GM23338 (cell line): ENCODE results near the gene ARID4B. TPM values are rescaled to one million over a fixed set of nuclear protein-coding genes. Genes with fewer than 3 reads are reported as not detected.

Experiments
- ATAC-seq: fragments of 200-7000 bp; cut with Tn5 transposase; 3 replicates; pipeline ENCODE4 v1.9.1; 2020
- DNase-seq: peaks from one replicate; pipeline ENCODE4 v3.0.0-alpha.2; 2015; ENCODE audit warnings: low spot score
- H2AFZ ChIP-seq: fragments of 200-600 bp; sonication (generic); 2 replicates; pipeline ENCODE4 v1.8.0; 2016; ENCODE audit warnings: antibody characterized with exemption, mild to moderate bottlenecking, moderate library complexity
- H3F3A ChIP-seq: fragments of 200-600 bp; sonication (generic); replicated peaks from 2 replicates; pipeline ENCODE4 v1.8.0; 2017; ENCODE audit warnings: antibody characterized with exemption, mixed run types, low read depth
- H3K27ac ChIP-seq: fragments of 200-600 bp; sonication (generic); 2 replicates; pipeline ENCODE4 v1.6.1; 2016; ENCODE audit warnings: low read depth
- H3K27me3 ChIP-seq: fragments of 200-600 bp; sonication (generic); 2 replicates; pipeline ENCODE4 v1.8.0; 2016; ENCODE audit warnings: mild to moderate bottlenecking, mixed run types, moderate library complexity; ENCODE audit not compliant: insufficient read depth
- H3K36me3 ChIP-seq: fragments of 200-600 bp; sonication (generic); 2 replicates; pipeline ENCODE4 v1.8.0; 2016; ENCODE audit warnings: mild to moderate bottlenecking; ENCODE audit not compliant: insufficient read depth
- H3K4me1 ChIP-seq: fragments of 200-600 bp; sonication (generic); 2 replicates; pipeline ENCODE4 v1.8.0; 2016; ENCODE audit warnings: mild to moderate bottlenecking, moderate library complexity; ENCODE audit not compliant: insufficient read depth
- H3K4me2 ChIP-seq: fragments of 200-600 bp; sonication (generic); 2 replicates; pipeline ENCODE4 v1.7.1; 2017; ENCODE audit warnings: mixed run types
- H3K4me3 ChIP-seq: fragments of 200-600 bp; sonication (generic); 2 replicates; pipeline ENCODE4 v1.6.1; 2016; ENCODE audit warnings: mixed run types
- H3K79me2 ChIP-seq: fragments of 200-600 bp; sonication (generic); replicated peaks from 2 replicates; pipeline ENCODE4 v1.8.0; 2017; ENCODE audit warnings: mild to moderate bottlenecking; ENCODE audit not compliant: insufficient read depth
- H3K9me2 ChIP-seq: fragments of 200-600 bp; sonication (generic); 2 replicates; pipeline ENCODE4 v1.8.0; 2017; ENCODE audit not compliant: insufficient read depth
- H4K20me1 ChIP-seq: fragments of 200-600 bp; sonication (generic); replicated peaks from 2 replicates; pipeline ENCODE4 v1.8.0; 2017; ENCODE audit warnings: mild to moderate bottlenecking; ENCODE audit not compliant: insufficient read depth
- H3K27ac Mint-ChIP-seq: 2 replicates; pipeline ENCODE4 v1.8.0; 2020; ENCODE audit warnings: inconsistent platforms, mild to moderate bottlenecking, moderate library complexity, mixed read lengths
- H3K27me3 Mint-ChIP-seq: 3 replicates; pipeline ENCODE4 v1.8.0; 2022; ENCODE audit warnings: low read depth, mild to moderate bottlenecking, moderate library complexity, mixed read lengths, inconsistent platforms; ENCODE audit not compliant: insufficient read depth, poor library complexity
- H3K36me3 Mint-ChIP-seq: 3 replicates; pipeline ENCODE4 v1.8.0; 2021; ENCODE audit warnings: low read depth, mild to moderate bottlenecking, inconsistent platforms, moderate library complexity, mixed read lengths
- H3K4me1 Mint-ChIP-seq: 3 replicates; pipeline ENCODE4 v1.8.0; 2020; ENCODE audit warnings: mild to moderate bottlenecking, inconsistent platforms, mixed read lengths
- H3K4me3 Mint-ChIP-seq: 3 replicates; pipeline ENCODE4 v1.8.0; 2021; ENCODE audit warnings: moderate library complexity, mild to moderate bottlenecking, inconsistent platforms, mixed read lengths
- H3K9me3 Mint-ChIP-seq: 3 replicates; pipeline ENCODE4 v1.8.0; 2020; ENCODE audit warnings: moderate library complexity, mild to moderate bottlenecking, inconsistent platforms, mixed read lengths
- CREB1 ChIP-seq: fragments of 250-450 bp; sonication (Bioruptor Pico); IDR thresholded peaks from 2 replicates; pipeline ENCODE4 v1.5.0; 2020; ENCODE audit warnings: low read depth, mild to moderate bottlenecking, moderate library complexity
- EZH2 ChIP-seq: fragments of 200-600 bp; sonication (generic); IDR thresholded peaks from one replicate; pipeline ENCODE4 v1.8.0; 2017; ENCODE audit warnings: antibody characterized with exemption, mild to moderate bottlenecking, low read depth; ENCODE audit not compliant: unreplicated experiment
- EZH2phosphoT487 ChIP-seq: fragments of 200-600 bp; sonication (generic); IDR thresholded peaks from one replicate; pipeline ENCODE4 v1.8.1; 2018; ENCODE audit warnings: antibody characterized with exemption; ENCODE audit not compliant: unreplicated experiment
- JUNB ChIP-seq: IDR thresholded peaks from one replicate; pipeline ENCODE4 v1.6.1; 2016; ENCODE audit warnings: antibody characterized with exemption; ENCODE audit not compliant: unreplicated experiment
- NANOG ChIP-seq: IDR thresholded peaks from 2 replicates; pipeline ENCODE4 v1.6.1; 2016; ENCODE audit warnings: antibody characterized with exemption, borderline replicate concordance
- POLR2AphosphoS5 ChIP-seq: IDR thresholded peaks from 2 replicates; pipeline ENCODE4 v1.6.1; 2016; ENCODE audit warnings: antibody characterized with exemption, low read depth
- STAT1 ChIP-seq: IDR thresholded peaks from one replicate; pipeline ENCODE4 v1.6.1; 2016; ENCODE audit warnings: antibody characterized with exemption; ENCODE audit not compliant: unreplicated experiment
- ZNF114 ChIP-seq: fragments of 250-450 bp; sonication (Bioruptor Pico); IDR thresholded peaks from 2 replicates; pipeline ENCODE4 v1.5.0; 2020; ENCODE audit warnings: mild to moderate bottlenecking, moderate library complexity
- ZNF331 ChIP-seq: fragments of 250-450 bp; sonication (Bioruptor Pico); IDR thresholded peaks from 2 replicates; pipeline ENCODE4 v1.5.0; 2020; ENCODE audit warnings: low read depth, mild to moderate bottlenecking, moderate library complexity
- polyA plus RNA-seq: library from polyadenylated mRNA; unstranded; fragments of >200 nt; fragmentation: Nextera tagmentation; extraction: Ambion mirVana; gene quantifications from 2 replicates; pipeline ENCODE4 v1.2.1, GENCODE V29; 2016
- total RNA-seq: library from RNA; depleted of rRNA; stranded (reverse); fragments of >200 nt; shearing (Covaris generic); gene quantifications from 2 replicates; pipeline ENCODE4 v1.2.3, GENCODE V29; 2014
- TF ChIP-seq, protein P1 (sequence below), 2 experiments: fragments of 200-600 bp in 1 of 2; sonication (generic) in 1 of 2; conservative IDR thresholded peaks; 2 replicates each; pipeline versions ENCODE4 v1.5.1 to v1.6.1; 2016 to 2017; ENCODE audit warnings: antibody characterized with exemption in 2 of 2, low read depth in 2 of 2, mild to moderate bottlenecking in 2 of 2, moderate library complexity in 1 of 2
- TF ChIP-seq, protein P2 (sequence below): IDR thresholded peaks from 2 replicates; pipeline ENCODE4 v1.6.1; 2016; ENCODE audit warnings: antibody characterized with exemption
- TF ChIP-seq, protein P3 (sequence below): IDR thresholded peaks from one replicate; pipeline ENCODE4 v1.6.1; 2018; ENCODE audit warnings: antibody characterized with exemption; ENCODE audit not compliant: unreplicated experiment
- TF ChIP-seq, protein P4 (sequence below): fragments of 250-450 bp; sonication (Bioruptor Pico); IDR thresholded peaks from 2 replicates; pipeline ENCODE4 v1.5.0; 2020; ENCODE audit warnings: mild to moderate bottlenecking, moderate library complexity

Gene ARID4B
- total and polyA plus RNA-seq, 2 experiments from 2014 or later, result 25.1 to 59.8 TPM

- H3K27me3 Mint-ChIP-seq, result no peaks in the 10 kb centered on the region
- H3K4me3 ChIP-seq, result no peak overlapping the region
- H3K36me3 ChIP-seq, result peaks cover 24% of the 10 kb centered on the region
- H4K20me1 ChIP-seq, result peaks cover 10% of the 10 kb centered on the region
- no peaks in the 10 kb centered on the region for H3K9me2 ChIP-seq
- no peak for DNase-seq
- H2AFZ ChIP-seq, result no peak overlapping the region
- peaks cover 18% of the 10 kb centered on the region for H3K36me3 Mint-ChIP-seq
- no peak overlapping the region for H3K4me3 Mint-ChIP-seq
- H3K27ac Mint-ChIP-seq, result no peak overlapping the region
- no peak overlapping the region for H3K4me2 ChIP-seq
- peaks cover 46% of the 10 kb centered on the region for H3K79me2 ChIP-seq
- no peak for ATAC-seq
- no peaks in the 10 kb centered on the region; the same call in 2 of the 3 replicates for H3K9me3 Mint-ChIP-seq
- no peak for TF ChIP-seq EZH2
- no peak for TF ChIP-seq CREB1 (CRISPR knock-in tag)
- TF ChIP-seq ZNF331 (CRISPR knock-in tag), result no peak
- TF ChIP-seq EZH2phosphoT487, result no peak
- no peak for TF ChIP-seq STAT1
- TF ChIP-seq POLR2AphosphoS5, result no peak
- TF ChIP-seq, protein P1, sequence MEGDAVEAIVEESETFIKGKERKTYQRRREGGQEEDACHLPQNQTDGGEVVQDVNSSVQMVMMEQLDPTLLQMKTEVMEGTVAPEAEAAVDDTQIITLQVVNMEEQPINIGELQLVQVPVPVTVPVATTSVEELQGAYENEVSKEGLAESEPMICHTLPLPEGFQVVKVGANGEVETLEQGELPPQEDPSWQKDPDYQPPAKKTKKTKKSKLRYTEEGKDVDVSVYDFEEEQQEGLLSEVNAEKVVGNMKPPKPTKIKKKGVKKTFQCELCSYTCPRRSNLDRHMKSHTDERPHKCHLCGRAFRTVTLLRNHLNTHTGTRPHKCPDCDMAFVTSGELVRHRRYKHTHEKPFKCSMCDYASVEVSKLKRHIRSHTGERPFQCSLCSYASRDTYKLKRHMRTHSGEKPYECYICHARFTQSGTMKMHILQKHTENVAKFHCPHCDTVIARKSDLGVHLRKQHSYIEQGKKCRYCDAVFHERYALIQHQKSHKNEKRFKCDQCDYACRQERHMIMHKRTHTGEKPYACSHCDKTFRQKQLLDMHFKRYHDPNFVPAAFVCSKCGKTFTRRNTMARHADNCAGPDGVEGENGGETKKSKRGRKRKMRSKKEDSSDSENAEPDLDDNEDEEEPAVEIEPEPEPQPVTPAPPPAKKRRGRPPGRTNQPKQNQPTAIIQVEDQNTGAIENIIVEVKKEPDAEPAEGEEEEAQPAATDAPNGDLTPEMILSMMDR (conservative IDR thresholded peaks at IDR 0.05; ENCODE audit: low read depth in 2 of 2), result no peak
- TF ChIP-seq, protein P2, sequence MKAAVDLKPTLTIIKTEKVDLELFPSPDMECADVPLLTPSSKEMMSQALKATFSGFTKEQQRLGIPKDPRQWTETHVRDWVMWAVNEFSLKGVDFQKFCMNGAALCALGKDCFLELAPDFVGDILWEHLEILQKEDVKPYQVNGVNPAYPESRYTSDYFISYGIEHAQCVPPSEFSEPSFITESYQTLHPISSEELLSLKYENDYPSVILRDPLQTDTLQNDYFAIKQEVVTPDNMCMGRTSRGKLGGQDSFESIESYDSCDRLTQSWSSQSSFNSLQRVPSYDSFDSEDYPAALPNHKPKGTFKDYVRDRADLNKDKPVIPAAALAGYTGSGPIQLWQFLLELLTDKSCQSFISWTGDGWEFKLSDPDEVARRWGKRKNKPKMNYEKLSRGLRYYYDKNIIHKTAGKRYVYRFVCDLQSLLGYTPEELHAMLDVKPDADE, result no peak
- TF ChIP-seq, protein P3, sequence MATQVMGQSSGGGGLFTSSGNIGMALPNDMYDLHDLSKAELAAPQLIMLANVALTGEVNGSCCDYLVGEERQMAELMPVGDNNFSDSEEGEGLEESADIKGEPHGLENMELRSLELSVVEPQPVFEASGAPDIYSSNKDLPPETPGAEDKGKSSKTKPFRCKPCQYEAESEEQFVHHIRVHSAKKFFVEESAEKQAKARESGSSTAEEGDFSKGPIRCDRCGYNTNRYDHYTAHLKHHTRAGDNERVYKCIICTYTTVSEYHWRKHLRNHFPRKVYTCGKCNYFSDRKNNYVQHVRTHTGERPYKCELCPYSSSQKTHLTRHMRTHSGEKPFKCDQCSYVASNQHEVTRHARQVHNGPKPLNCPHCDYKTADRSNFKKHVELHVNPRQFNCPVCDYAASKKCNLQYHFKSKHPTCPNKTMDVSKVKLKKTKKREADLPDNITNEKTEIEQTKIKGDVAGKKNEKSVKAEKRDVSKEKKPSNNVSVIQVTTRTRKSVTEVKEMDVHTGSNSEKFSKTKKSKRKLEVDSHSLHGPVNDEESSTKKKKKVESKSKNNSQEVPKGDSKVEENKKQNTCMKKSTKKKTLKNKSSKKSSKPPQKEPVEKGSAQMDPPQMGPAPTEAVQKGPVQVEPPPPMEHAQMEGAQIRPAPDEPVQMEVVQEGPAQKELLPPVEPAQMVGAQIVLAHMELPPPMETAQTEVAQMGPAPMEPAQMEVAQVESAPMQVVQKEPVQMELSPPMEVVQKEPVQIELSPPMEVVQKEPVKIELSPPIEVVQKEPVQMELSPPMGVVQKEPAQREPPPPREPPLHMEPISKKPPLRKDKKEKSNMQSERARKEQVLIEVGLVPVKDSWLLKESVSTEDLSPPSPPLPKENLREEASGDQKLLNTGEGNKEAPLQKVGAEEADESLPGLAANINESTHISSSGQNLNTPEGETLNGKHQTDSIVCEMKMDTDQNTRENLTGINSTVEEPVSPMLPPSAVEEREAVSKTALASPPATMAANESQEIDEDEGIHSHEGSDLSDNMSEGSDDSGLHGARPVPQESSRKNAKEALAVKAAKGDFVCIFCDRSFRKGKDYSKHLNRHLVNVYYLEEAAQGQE, result no peak
- TF ChIP-seq, protein P4, sequence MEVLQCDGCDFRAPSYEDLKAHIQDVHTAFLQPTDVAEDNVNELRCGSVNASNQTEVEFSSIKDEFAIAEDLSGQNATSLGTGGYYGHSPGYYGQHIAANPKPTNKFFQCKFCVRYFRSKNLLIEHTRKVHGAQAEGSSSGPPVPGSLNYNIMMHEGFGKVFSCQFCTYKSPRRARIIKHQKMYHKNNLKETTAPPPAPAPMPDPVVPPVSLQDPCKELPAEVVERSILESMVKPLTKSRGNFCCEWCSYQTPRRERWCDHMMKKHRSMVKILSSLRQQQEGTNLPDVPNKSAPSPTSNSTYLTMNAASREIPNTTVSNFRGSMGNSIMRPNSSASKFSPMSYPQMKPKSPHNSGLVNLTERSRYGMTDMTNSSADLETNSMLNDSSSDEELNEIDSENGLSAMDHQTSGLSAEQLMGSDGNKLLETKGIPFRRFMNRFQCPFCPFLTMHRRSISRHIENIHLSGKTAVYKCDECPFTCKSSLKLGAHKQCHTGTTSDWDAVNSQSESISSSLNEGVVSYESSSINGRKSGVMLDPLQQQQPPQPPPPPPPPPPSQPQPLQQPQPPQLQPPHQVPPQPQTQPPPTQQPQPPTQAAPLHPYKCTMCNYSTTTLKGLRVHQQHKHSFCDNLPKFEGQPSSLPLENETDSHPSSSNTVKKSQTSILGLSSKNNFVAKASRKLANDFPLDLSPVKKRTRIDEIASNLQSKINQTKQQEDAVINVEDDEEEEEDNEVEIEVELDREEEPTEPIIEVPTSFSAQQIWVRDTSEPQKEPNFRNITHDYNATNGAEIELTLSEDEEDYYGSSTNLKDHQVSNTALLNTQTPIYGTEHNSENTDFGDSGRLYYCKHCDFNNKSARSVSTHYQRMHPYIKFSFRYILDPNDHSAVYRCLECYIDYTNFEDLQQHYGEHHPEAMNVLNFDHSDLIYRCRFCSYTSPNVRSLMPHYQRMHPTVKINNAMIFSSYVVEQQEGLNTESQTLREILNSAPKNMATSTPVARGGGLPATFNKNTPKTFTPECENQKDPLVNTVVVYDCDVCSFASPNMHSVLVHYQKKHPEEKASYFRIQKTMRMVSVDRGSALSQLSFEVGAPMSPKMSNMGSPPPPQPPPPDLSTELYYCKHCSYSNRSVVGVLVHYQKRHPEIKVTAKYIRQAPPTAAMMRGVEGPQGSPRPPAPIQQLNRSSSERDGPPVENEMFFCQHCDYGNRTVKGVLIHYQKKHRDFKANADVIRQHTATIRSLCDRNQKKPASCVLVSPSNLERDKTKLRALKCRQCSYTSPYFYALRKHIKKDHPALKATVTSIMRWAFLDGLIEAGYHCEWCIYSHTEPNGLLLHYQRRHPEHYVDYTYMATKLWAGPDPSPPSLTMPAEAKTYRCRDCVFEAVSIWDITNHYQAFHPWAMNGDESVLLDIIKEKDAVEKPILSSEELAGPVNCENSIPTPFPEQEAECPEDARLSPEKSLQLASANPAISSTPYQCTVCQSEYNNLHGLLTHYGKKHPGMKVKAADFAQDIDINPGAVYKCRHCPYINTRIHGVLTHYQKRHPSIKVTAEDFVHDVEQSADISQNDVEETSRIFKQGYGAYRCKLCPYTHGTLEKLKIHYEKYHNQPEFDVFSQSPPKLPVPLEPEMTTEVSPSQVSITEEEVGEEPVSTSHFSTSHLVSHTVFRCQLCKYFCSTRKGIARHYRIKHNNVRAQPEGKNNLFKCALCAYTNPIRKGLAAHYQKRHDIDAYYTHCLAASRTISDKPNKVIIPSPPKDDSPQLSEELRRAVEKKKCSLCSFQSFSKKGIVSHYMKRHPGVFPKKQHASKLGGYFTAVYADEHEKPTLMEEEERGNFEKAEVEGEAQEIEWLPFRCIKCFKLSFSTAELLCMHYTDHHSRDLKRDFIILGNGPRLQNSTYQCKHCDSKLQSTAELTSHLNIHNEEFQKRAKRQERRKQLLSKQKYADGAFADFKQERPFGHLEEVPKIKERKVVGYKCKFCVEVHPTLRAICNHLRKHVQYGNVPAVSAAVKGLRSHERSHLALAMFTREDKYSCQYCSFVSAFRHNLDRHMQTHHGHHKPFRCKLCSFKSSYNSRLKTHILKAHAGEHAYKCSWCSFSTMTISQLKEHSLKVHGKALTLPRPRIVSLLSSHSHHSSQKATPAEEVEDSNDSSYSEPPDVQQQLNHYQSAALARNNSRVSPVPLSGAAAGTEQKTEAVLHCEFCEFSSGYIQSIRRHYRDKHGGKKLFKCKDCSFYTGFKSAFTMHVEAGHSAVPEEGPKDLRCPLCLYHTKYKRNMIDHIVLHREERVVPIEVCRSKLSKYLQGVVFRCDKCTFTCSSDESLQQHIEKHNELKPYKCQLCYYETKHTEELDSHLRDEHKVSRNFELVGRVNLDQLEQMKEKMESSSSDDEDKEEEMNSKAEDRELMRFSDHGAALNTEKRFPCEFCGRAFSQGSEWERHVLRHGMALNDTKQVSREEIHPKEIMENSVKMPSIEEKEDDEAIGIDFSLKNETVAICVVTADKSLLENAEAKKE (CRISPR knock-in tag), result no peak
- TF ChIP-seq JUNB, result no peak
- no peak for TF ChIP-seq ZNF114
- no peak for TF ChIP-seq NANOG
- no peaks in the 10 kb centered on the region for H3K27me3 ChIP-seq
- no peaks in the 10 kb centered on the region; the same call in 1 of the 2 replicates for H3F3A ChIP-seq
- peaks cover 3% of the 10 kb centered on the region; the same call in 1 of the 3 replicates for H3K4me1 Mint-ChIP-seq
- no peak overlapping the region for H3K27ac ChIP-seq
- no peaks in the 10 kb centered on the region for H3K4me1 ChIP-seq
These were observed 8.9 kb upstream of the ARID4B start for GRCh38 chr1:235336903-235337302.
